HL-60 (cell line): ENCODE data around the gene LRP2BP.
"Not testable (repeated sequence)": the region's sequence is repeated elsewhere in the genome, so short reads cannot be mapped to it uniquely, and the experiment has no call there.

Experiments used
- DNase-seq, 2 experiments: peaks; one replicate each; pipeline ENCODE4 v3.0.0-alpha.2; 2010 to 2020; ENCODE audit warnings: low read depth in 1 of 2, low spot score in 1 of 2
- H3K27ac ChIP-seq: fragments of 250-450 bp; sonication (Bioruptor Pico); replicated peaks from 2 replicates; pipeline ENCODE4 v1.5.1; 2020; ENCODE audit warnings: mild to moderate bottlenecking, moderate library complexity
- H3K27me3 ChIP-seq: fragments of 250-450 bp; sonication (Bioruptor Pico); 2 replicates; pipeline ENCODE4 v1.5.1; 2021; ENCODE audit warnings: mild to moderate bottlenecking, moderate library complexity; ENCODE audit not compliant: insufficient read depth, poor library complexity, severe bottlenecking
- H3K4me3 ChIP-seq: replicated peaks from 2 replicates; pipeline ENCODE4 v1.5.1; 2011; ENCODE audit warnings: mild to moderate bottlenecking, control low read depth, low read length; ENCODE audit not compliant: insufficient read depth
- CTCF ChIP-seq: IDR thresholded peaks from one replicate; pipeline ENCODE4 v1.5.1; 2011; ENCODE audit warnings: low read length, control low read depth, inconsistent platforms; ENCODE audit not compliant: insufficient read depth
- GABPA ChIP-seq: IDR thresholded peaks from 2 replicates; pipeline ENCODE4 v1.6.1; 2012; ENCODE audit warnings: low read depth
- POLR2AphosphoS5 ChIP-seq: IDR thresholded peaks from 2 replicates; pipeline ENCODE4 v1.6.1; 2012; ENCODE audit warnings: low read depth
- REST ChIP-seq: IDR thresholded peaks from 2 replicates; pipeline ENCODE4 v1.6.1; 2012; ENCODE audit warnings: low read depth; ENCODE audit not compliant: insufficient replicate concordance
- SPI1 ChIP-seq: IDR thresholded peaks from 2 replicates; pipeline ENCODE4 v1.6.1; 2012; ENCODE audit warnings: low read depth, mild to moderate bottlenecking, borderline replicate concordance

LRP2BP gene

GRCh38 chr4:185364886-185365285 is 30.8 kb downstream of the LRP2BP start:
- no peak for DNase-seq
- Histone ChIP-seq H3K4me3 (no peak overlapping the region), H3K27ac (no peak overlapping the region), H3K27me3 (peaks cover 5% of the 10 kb centered on the region)
- TF ChIP-seq SPI1 (no peak), POLR2AphosphoS5 (no peak), GABPA (no peak), REST (no peak), CTCF (no peak)

GRCh38 chr4:185363251-185363650 is 32.5 kb downstream of the LRP2BP start:
- Histone ChIP-seq H3K27me3 (peaks cover 3% of the 10 kb centered on the region), H3K4me3 (no peak overlapping the region), H3K27ac (no peak overlapping the region)
- DNase-seq = no peak
- TF ChIP-seq CTCF (no peak), REST (no peak), POLR2AphosphoS5 (no peak), GABPA (no peak), SPI1 (no peak)

GRCh38 chr4:185362570-185362969 is 33.2 kb downstream of the LRP2BP start:
- DNase-seq, H3K4me3 ChIP-seq, H3K27ac ChIP-seq, H3K27me3 ChIP-seq: not testable (repeated sequence)

- TF ChIP-seq GABPA (no peak), REST (no peak), SPI1 (no peak), POLR2AphosphoS5 (no peak), CTCF (no peak)
- H3K27ac ChIP-seq = no peak overlapping the region
- no peak overlapping the region for H3K4me3 ChIP-seq
- no peak for DNase-seq
- H3K27me3 ChIP-seq = peaks cover 3% of the 10 kb centered on the region
These were observed 33.9 kb downstream of the LRP2BP start for GRCh38 chr4:185361872-185362271.
